Measurements from ENCODE around the gene KRT14.
"Not testable (repeated sequence)": the region's sequence is repeated elsewhere in the genome, so short reads cannot be mapped to it uniquely, and the experiment has no call there.

Gene KRT14

GRCh38 chr17:41586863-41587495 is at the start of gene KRT14:
TSS of gene KRT14 (minus strand) at chr17:41586895. CDS start at chr17:41586834, 61 bp downstream.
- H3K27ac Mint-ChIP-seq (ENCODE audit: low read depth): no peak within 1 kb of the TSS

GRCh38 chr17:41635121-41636097 is 48.7 kb upstream of the KRT14 start:
- ATAC-seq (replicated peaks; ENCODE audit: extremely low read depth, poor library complexity, severe bottlenecking) (no peak), DNase-seq (ENCODE audit: low spot score in 2 of 2) (no peak)
- Mint-ChIP-seq H3K4me1 (no peaks in the 10 kb centered on the region), H3K4me3 (no peak overlapping the region), H3K27ac (ENCODE audit: low read depth) (no peak overlapping the region), H3K27me3 (peaks cover 11% of the 10 kb centered on the region), H3K36me3 (ENCODE audit: insufficient read depth) (peaks cover 3% of the 10 kb centered on the region), H3K9me3 (no peaks in the 10 kb centered on the region)

More at GRCh38 chr17:41586863-41587495, at the start of gene KRT14:
- DNase-seq (ENCODE audit: low spot score in 2 of 2): no peak
- Mint-ChIP-seq H3K9me3 (no peaks in the 10 kb centered on the region), H3K36me3 (ENCODE audit: insufficient read depth) (no peaks in the 10 kb centered on the region), H3K27me3 (peaks cover 85% of the 10 kb centered on the region), H3K4me1 (no peaks in the 10 kb centered on the region), H3K4me3 (no peak within 1 kb of the TSS)
- no peak for ATAC-seq (replicated peaks; ENCODE audit: extremely low read depth, poor library complexity, severe bottlenecking)

GRCh38 chr17:41634639-41635038 is 47.9 kb upstream of the KRT14 start:
- peaks cover 3% of the 10 kb centered on the region for H3K36me3 Mint-ChIP-seq (ENCODE audit: insufficient read depth)
- peaks cover 8% of the 10 kb centered on the region for H3K27me3 Mint-ChIP-seq
- no peak overlapping the region for H3K4me3 Mint-ChIP-seq
- no peaks in the 10 kb centered on the region for H3K4me1 Mint-ChIP-seq
- H3K27ac Mint-ChIP-seq (ENCODE audit: low read depth): no peak overlapping the region
- DNase-seq (ENCODE audit: low spot score in 2 of 2) (no peak), ATAC-seq (replicated peaks; ENCODE audit: extremely low read depth, poor library complexity, severe bottlenecking) (no peak)
- no peaks in the 10 kb centered on the region for H3K9me3 Mint-ChIP-seq

GRCh38 chr17:41633556-41634199 is 47.0 kb upstream of the KRT14 start:
- no peaks in the 10 kb centered on the region for H3K9me3 Mint-ChIP-seq
- no peak for DNase-seq (ENCODE audit: low spot score in 2 of 2)
- H3K27me3 Mint-ChIP-seq: no peaks in the 10 kb centered on the region
- no peak overlapping the region for H3K4me3 Mint-ChIP-seq
- H3K36me3 Mint-ChIP-seq (ENCODE audit: insufficient read depth): peaks cover 3% of the 10 kb centered on the region
- no peak overlapping the region for H3K27ac Mint-ChIP-seq (ENCODE audit: low read depth)
- ATAC-seq (replicated peaks; ENCODE audit: extremely low read depth, poor library complexity, severe bottlenecking): no peak
- H3K4me1 Mint-ChIP-seq: no peaks in the 10 kb centered on the region

GRCh38 chr17:41632482-41633105 is 45.9 kb upstream of the KRT14 start:
- Mint-ChIP-seq H3K36me3 (ENCODE audit: insufficient read depth) (peaks cover 3% of the 10 kb centered on the region), H3K9me3 (no peaks in the 10 kb centered on the region), H3K27me3 (peaks cover 2% of the 10 kb centered on the region), H3K4me1 (no peaks in the 10 kb centered on the region), H3K27ac (ENCODE audit: low read depth) (no peak overlapping the region), H3K4me3 (no peak overlapping the region)
- ATAC-seq (replicated peaks; ENCODE audit: extremely low read depth, poor library complexity, severe bottlenecking) (no peak), DNase-seq (ENCODE audit: low spot score in 2 of 2) (no peak)

GRCh38 chr17:41631898-41632285 is 45.2 kb upstream of the KRT14 start:
- DNase-seq (ENCODE audit: low spot score in 2 of 2) (no peak), ATAC-seq (replicated peaks; ENCODE audit: extremely low read depth, poor library complexity, severe bottlenecking) (no peak)
- Mint-ChIP-seq H3K4me1 (no peaks in the 10 kb centered on the region), H3K27ac (ENCODE audit: low read depth) (no peak overlapping the region), H3K27me3 (peaks cover 10% of the 10 kb centered on the region), H3K4me3 (no peak overlapping the region), H3K9me3 (no peaks in the 10 kb centered on the region), H3K36me3 (ENCODE audit: insufficient read depth) (peaks cover 3% of the 10 kb centered on the region)

- Mint-ChIP-seq H3K4me1 (no peaks in the 10 kb centered on the region), H3K9me3 (no peaks in the 10 kb centered on the region), H3K27ac (ENCODE audit: low read depth) (no peak overlapping the region), H3K27me3 (peaks cover 14% of the 10 kb centered on the region), H3K36me3 (ENCODE audit: insufficient read depth) (peaks cover 3% of the 10 kb centered on the region), H3K4me3 (no peak overlapping the region)
- DNase-seq (ENCODE audit: low spot score in 2 of 2) (no peak), ATAC-seq (replicated peaks; ENCODE audit: extremely low read depth, poor library complexity, severe bottlenecking) (no peak)
Observed at GRCh38 chr17:41631025-41631897, 44.6 kb upstream of the KRT14 start.

- Mint-ChIP-seq H3K36me3 (ENCODE audit: insufficient read depth) (peaks cover 3% of the 10 kb centered on the region), H3K27ac (ENCODE audit: low read depth) (no peak overlapping the region), H3K9me3 (no peaks in the 10 kb centered on the region), H3K4me3 (no peak overlapping the region), H3K4me1 (no peaks in the 10 kb centered on the region), H3K27me3 (peaks cover 23% of the 10 kb centered on the region)
- ATAC-seq (replicated peaks; ENCODE audit: extremely low read depth, poor library complexity, severe bottlenecking) (no peak), DNase-seq (ENCODE audit: low spot score in 2 of 2) (no peak)
Observed at GRCh38 chr17:41629826-41630670, 43.4 kb upstream of the KRT14 start.

GRCh38 chr17:41629316-41629715 is 42.6 kb upstream of the KRT14 start:
- H3K36me3 Mint-ChIP-seq (ENCODE audit: insufficient read depth): peaks cover 3% of the 10 kb centered on the region
- H3K27ac Mint-ChIP-seq (ENCODE audit: low read depth): no peak overlapping the region
- DNase-seq (ENCODE audit: low spot score in 2 of 2): no peak
- peaks cover 23% of the 10 kb centered on the region for H3K27me3 Mint-ChIP-seq
- H3K4me3 Mint-ChIP-seq: no peak overlapping the region
- H3K9me3 Mint-ChIP-seq: no peaks in the 10 kb centered on the region
- H3K4me1 Mint-ChIP-seq: no peaks in the 10 kb centered on the region
- no peak for ATAC-seq (replicated peaks; ENCODE audit: extremely low read depth, poor library complexity, severe bottlenecking)

GRCh38 chr17:41628621-41629255 is 42.0 kb upstream of the KRT14 start:
- ATAC-seq (replicated peaks; ENCODE audit: extremely low read depth, poor library complexity, severe bottlenecking); H3K27ac Mint-ChIP-seq (ENCODE audit: low read depth): not testable (repeated sequence)

GRCh38 chr17:41628073-41628370 is 41.3 kb upstream of the KRT14 start:
- not testable (repeated sequence) for H3K9me3 Mint-ChIP-seq; ATAC-seq (replicated peaks; ENCODE audit: extremely low read depth, poor library complexity, severe bottlenecking); H3K4me3 Mint-ChIP-seq; H3K4me1 Mint-ChIP-seq; H3K36me3 Mint-ChIP-seq (ENCODE audit: insufficient read depth); DNase-seq (ENCODE audit: low spot score in 2 of 2); H3K27ac Mint-ChIP-seq (ENCODE audit: low read depth)
- H3K27me3 Mint-ChIP-seq: peaks cover 23% of the 10 kb centered on the region

More at GRCh38 chr17:41628621-41629255, 42.0 kb upstream of the KRT14 start:
- DNase-seq (ENCODE audit: low spot score in 2 of 2); H3K4me1 Mint-ChIP-seq; H3K36me3 Mint-ChIP-seq (ENCODE audit: insufficient read depth); H3K4me3 Mint-ChIP-seq; H3K9me3 Mint-ChIP-seq: not testable (repeated sequence)
- peaks cover 23% of the 10 kb centered on the region for H3K27me3 Mint-ChIP-seq

Measured in central memory CD8-positive, alpha-beta T cell (primary cell).